Vagina (tissue), 2 donors: Measurements from ENCODE around the gene TTC13. TPM values are rescaled to one million over a fixed set of nuclear protein-coding genes. Genes with fewer than 3 reads are reported as not detected.

ENCODE experiments used
- DNase-seq, 2 donors: peaks; one replicate each; pipeline ENCODE4 v3.0.0-alpha.2; 2017; ENCODE audit errors: extremely low spot score in 2 of 2
- H3K27ac ChIP-seq: fragments of 200-600 bp; sonication (generic); one replicate; pipeline ENCODE4 v1.5.1; 2019
- H3K27me3 ChIP-seq: fragments of 200-600 bp; sonication (generic); one replicate; pipeline ENCODE4 v1.5.1; 2019
- H3K36me3 ChIP-seq, 2 donors: fragments of 200-600 bp; sonication (generic); one replicate each; pipeline ENCODE4 v1.5.1; 2017 to 2019
- H3K4me1 ChIP-seq: fragments of 200-600 bp; sonication (generic); one replicate; pipeline ENCODE4 v1.5.1; 2019
- H3K4me3 ChIP-seq, 2 donors: fragments of 200-600 bp; sonication (generic); 1 replicate in 1 of 2; 2 replicates in 1 of 2; pipeline ENCODE4 v1.5.1; 2016 to 2019
- H3K9me3 ChIP-seq: fragments of 200-600 bp; sonication (generic); one replicate; pipeline ENCODE4 v1.5.1; 2019
- POLR2A ChIP-seq, 2 donors: fragments of 450-650 bp; IDR thresholded peaks; one replicate each; pipeline ENCODE4 v1.6.1; 2017; ENCODE audit warnings: antibody characterized with exemption in 2 of 2, mild to moderate bottlenecking in 2 of 2, moderate library complexity in 2 of 2
- POLR2AphosphoS5 ChIP-seq, 2 donors: sonication (generic); formaldehyde crosslinking; IDR thresholded peaks; one replicate each; pipeline ENCODE4 v1.9.0; 2017; ENCODE audit warnings: antibody characterized with exemption in 2 of 2, mild to moderate bottlenecking in 2 of 2, low read depth in 1 of 2; ENCODE audit not compliant: insufficient read depth in 1 of 2
- intact Hi-C: fragments of 100-400 bp; cut with DNase I; formaldehyde crosslinking; loops from one replicate; pipeline ENCODE4 v1.15.1; 2023
- total RNA-seq: library from RNA; depleted of rRNA; stranded (reverse); fragments of >200 nt; gene quantifications from one replicate; pipeline ENCODE4 v1.2.3, GENCODE V29; 2016
- TF ChIP-seq, protein P1 (sequence below), 3 experiments: fragments of 450-650 bp in 2 of 3; fragments of 200-600 bp in 1 of 3; sonication (generic) in 1 of 3; IDR thresholded peaks; one replicate each; pipeline ENCODE4 v1.5.1; 2017 to 2019; ENCODE audit warnings: antibody characterized with exemption in 3 of 3, mild to moderate bottlenecking in 2 of 3, moderate library complexity in 2 of 3

TTC13 gene
- total RNA-seq, 1 donor from 2014 or later: 37.1 TPM

DNA sequence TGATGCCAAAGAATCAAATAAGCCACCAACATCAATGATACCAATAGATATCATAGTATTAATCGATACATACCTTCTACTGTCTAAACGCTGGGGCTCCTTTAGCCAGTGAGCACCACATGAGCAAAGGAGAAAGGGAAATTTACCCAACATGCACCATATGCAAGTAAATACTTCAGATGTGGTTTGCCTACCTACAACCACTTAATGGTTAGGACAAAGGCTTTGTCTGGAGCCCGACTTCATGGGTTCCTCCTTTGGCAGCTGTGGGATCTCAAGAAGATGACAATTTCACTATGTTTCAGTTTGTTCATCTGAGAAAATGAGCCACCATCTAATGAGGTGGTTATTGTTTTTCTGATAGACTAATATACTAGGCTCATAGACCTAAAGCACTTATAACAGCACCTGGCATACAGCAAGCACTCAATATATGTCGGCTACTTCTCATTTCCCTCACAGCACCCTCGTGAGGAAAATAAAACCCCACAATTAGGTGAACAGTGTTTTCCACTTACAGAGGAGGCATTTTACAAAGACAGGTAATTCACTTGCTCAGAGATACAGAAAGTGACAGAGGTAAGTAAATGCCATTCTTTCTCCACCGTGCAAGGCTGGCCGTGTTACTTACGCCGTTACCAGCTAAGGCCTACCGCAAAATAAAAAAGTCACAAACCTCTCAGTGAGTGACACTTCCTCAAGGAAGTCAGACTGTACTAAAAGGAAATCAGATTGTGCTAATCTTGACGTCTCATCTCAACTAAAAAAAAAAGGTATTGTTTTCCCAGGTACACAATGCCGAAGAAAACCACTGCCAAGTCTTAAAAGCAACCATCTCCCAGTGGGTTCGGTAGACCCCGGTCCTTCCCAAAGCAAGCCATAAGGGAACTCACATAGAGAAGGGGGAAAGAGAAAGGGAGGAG lies 1.6 kb downstream of the TTC13 start:
- peak in 1 of 2 donors; percentile 26 for TF ChIP-seq POLR2AphosphoS5 (IDR thresholded peaks at IDR 0.05; ENCODE audit: insufficient read depth in 1 of 2, low read depth in 1 of 2)
- TF ChIP-seq, protein P1, sequence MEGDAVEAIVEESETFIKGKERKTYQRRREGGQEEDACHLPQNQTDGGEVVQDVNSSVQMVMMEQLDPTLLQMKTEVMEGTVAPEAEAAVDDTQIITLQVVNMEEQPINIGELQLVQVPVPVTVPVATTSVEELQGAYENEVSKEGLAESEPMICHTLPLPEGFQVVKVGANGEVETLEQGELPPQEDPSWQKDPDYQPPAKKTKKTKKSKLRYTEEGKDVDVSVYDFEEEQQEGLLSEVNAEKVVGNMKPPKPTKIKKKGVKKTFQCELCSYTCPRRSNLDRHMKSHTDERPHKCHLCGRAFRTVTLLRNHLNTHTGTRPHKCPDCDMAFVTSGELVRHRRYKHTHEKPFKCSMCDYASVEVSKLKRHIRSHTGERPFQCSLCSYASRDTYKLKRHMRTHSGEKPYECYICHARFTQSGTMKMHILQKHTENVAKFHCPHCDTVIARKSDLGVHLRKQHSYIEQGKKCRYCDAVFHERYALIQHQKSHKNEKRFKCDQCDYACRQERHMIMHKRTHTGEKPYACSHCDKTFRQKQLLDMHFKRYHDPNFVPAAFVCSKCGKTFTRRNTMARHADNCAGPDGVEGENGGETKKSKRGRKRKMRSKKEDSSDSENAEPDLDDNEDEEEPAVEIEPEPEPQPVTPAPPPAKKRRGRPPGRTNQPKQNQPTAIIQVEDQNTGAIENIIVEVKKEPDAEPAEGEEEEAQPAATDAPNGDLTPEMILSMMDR (IDR thresholded peaks at IDR 0.05): no peak
- no peak for TF ChIP-seq POLR2A (IDR thresholded peaks at IDR 0.05)
- no peak for DNase-seq
- intact Hi-C loops: no loop called here
- H3K4me1 ChIP-seq: peaks cover 27% of the 10 kb centered on the region
- no peaks in the 10 kb centered on the region for H3K27me3 ChIP-seq
- no peaks in the 10 kb centered on the region for H3K9me3 ChIP-seq
- H3K36me3 ChIP-seq: peaks cover 0 to 8% of the 10 kb centered on the region in 2 donors
- peak overlapping the region in 1 of 2 donors; percentile 86 for H3K4me3 ChIP-seq
- peak overlapping the region; percentile 58 for H3K27ac ChIP-seq

- intact Hi-C loops: no loop called here
- Histone ChIP-seq H3K36me3 (peaks cover 0 to 8% of the 10 kb centered on the region in 2 donors), H3K27ac (no peak overlapping the region), H3K27me3 (no peaks in the 10 kb centered on the region), H3K4me3 (no peak overlapping the region), H3K9me3 (no peaks in the 10 kb centered on the region), H3K4me1 (peaks cover 27% of the 10 kb centered on the region)
- TF ChIP-seq, protein P1 (IDR thresholded peaks at IDR 0.05): no peak
- TF ChIP-seq POLR2A (IDR thresholded peaks at IDR 0.05) (no peak), POLR2AphosphoS5 (IDR thresholded peaks at IDR 0.05; ENCODE audit: insufficient read depth in 1 of 2, low read depth in 1 of 2) (no peak)
- DNase-seq: no peak
These were observed 2.3 kb downstream of the TTC13 start for GRCh38 chr1:230976360-230976759.

DNA sequence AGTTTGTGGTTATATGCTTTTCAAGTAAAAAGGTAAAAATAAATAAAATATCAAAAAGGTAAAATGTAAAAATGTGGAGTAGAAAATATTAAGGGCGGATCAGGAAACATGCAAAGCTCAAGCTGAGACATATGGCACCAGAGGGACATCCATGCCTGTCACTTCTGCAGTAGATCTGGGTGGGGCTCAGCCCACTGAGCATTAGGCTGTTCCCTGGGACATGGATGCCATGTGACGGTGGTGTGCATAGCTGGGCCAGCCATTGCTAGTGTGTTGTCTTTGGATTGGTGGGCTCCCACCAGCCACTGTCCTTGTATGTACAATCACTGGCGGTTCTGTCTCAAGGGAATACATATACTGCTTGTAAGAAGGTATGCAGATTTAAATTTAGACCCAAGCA lies 3.0 kb downstream of the TTC13 start:
- intact Hi-C loops: no loop called here
- Histone ChIP-seq H3K9me3 (no peaks in the 10 kb centered on the region), H3K4me3 (no peak overlapping the region), H3K36me3 (peaks cover 0 to 8% of the 10 kb centered on the region in 2 donors), H3K27me3 (no peaks in the 10 kb centered on the region), H3K27ac (no peak overlapping the region), H3K4me1 (peaks cover 27% of the 10 kb centered on the region)
- TF ChIP-seq, protein P1 (IDR thresholded peaks at IDR 0.05): no peak
- TF ChIP-seq POLR2AphosphoS5 (IDR thresholded peaks at IDR 0.05; ENCODE audit: insufficient read depth in 1 of 2, low read depth in 1 of 2): no peak
- no peak for DNase-seq

GRCh38 chr1:230972855-230973271 lies 5.8 kb downstream of the TTC13 start:
- H3K4me1 ChIP-seq: peaks cover 14% of the 10 kb centered on the region
- no peak for DNase-seq
- H3K4me3 ChIP-seq: no peak overlapping the region
- H3K9me3 ChIP-seq: no peaks in the 10 kb centered on the region
- TF ChIP-seq POLR2AphosphoS5 (IDR thresholded peaks at IDR 0.05; ENCODE audit: insufficient read depth in 1 of 2, low read depth in 1 of 2) (peak in 1 of 2 donors; percentile 16), POLR2A (IDR thresholded peaks at IDR 0.05) (no peak)
- TF ChIP-seq, protein P1 (IDR thresholded peaks at IDR 0.05): no peak
- no peak overlapping the region for H3K27ac ChIP-seq
- H3K27me3 ChIP-seq: no peaks in the 10 kb centered on the region
- intact Hi-C loops: no loop called here
- peaks cover 0 to 8% of the 10 kb centered on the region in 2 donors for H3K36me3 ChIP-seq

DNA sequence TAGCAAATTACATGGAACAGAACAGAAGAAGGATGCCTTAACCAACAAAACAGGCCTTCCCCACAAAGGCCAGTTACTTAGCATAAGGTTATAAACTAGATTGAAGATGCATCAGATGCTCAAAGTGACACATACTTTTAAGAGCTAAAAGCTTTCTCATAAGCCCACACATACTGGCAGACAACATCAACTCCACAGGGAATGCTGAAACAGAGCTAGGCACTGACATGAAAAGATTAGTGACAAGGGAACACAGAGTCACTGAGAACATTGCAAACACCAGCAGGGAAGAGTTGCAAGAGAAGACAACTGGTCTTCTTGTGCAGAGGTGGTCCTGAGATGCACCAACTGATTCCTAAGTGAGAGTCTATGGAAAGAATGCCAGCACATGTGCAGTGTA lies 6.9 kb downstream of the TTC13 start:
- intact Hi-C loops: no loop called here
- DNase-seq: no peak
- TF ChIP-seq POLR2A (IDR thresholded peaks at IDR 0.05) (no peak), POLR2AphosphoS5 (IDR thresholded peaks at IDR 0.05; ENCODE audit: insufficient read depth in 1 of 2, low read depth in 1 of 2) (no peak)
- TF ChIP-seq, protein P1 (IDR thresholded peaks at IDR 0.05): no peak
- no peak overlapping the region for H3K27ac ChIP-seq
- H3K4me3 ChIP-seq: no peak overlapping the region
- H3K27me3 ChIP-seq: no peaks in the 10 kb centered on the region
- H3K36me3 ChIP-seq: peaks cover 0 to 8% of the 10 kb centered on the region in 2 donors
- H3K9me3 ChIP-seq: no peaks in the 10 kb centered on the region
- H3K4me1 ChIP-seq: peaks cover 3% of the 10 kb centered on the region
